GM23338 (cell line): ENCODE results near the gene DNAH8. TPM values are rescaled to one million over a fixed set of nuclear protein-coding genes. Genes with fewer than 3 reads are reported as not detected.
A peak's percentile ranks its signal among the peaks of the same experiment; 100 is the strongest.

Experiments used
- ATAC-seq: fragments of 200-7000 bp; cut with Tn5 transposase; 3 replicates; pipeline ENCODE4 v1.9.1; 2020
- DNase-seq: peaks from one replicate; pipeline ENCODE4 v3.0.0-alpha.2; 2015; ENCODE audit warnings: low spot score
- H2AFZ ChIP-seq: fragments of 200-600 bp; sonication (generic); 2 replicates; pipeline ENCODE4 v1.8.0; 2016; ENCODE audit warnings: antibody characterized with exemption, mild to moderate bottlenecking, moderate library complexity
- H3F3A ChIP-seq: fragments of 200-600 bp; sonication (generic); replicated peaks from 2 replicates; pipeline ENCODE4 v1.8.0; 2017; ENCODE audit warnings: antibody characterized with exemption, mixed run types, low read depth
- H3K27ac ChIP-seq: fragments of 200-600 bp; sonication (generic); 2 replicates; pipeline ENCODE4 v1.6.1; 2016; ENCODE audit warnings: low read depth
- H3K27me3 ChIP-seq: fragments of 200-600 bp; sonication (generic); 2 replicates; pipeline ENCODE4 v1.8.0; 2016; ENCODE audit warnings: mild to moderate bottlenecking, mixed run types, moderate library complexity; ENCODE audit not compliant: insufficient read depth
- H3K36me3 ChIP-seq: fragments of 200-600 bp; sonication (generic); 2 replicates; pipeline ENCODE4 v1.8.0; 2016; ENCODE audit warnings: mild to moderate bottlenecking; ENCODE audit not compliant: insufficient read depth
- H3K4me1 ChIP-seq: fragments of 200-600 bp; sonication (generic); 2 replicates; pipeline ENCODE4 v1.8.0; 2016; ENCODE audit warnings: mild to moderate bottlenecking, moderate library complexity; ENCODE audit not compliant: insufficient read depth
- H3K4me2 ChIP-seq: fragments of 200-600 bp; sonication (generic); 2 replicates; pipeline ENCODE4 v1.7.1; 2017; ENCODE audit warnings: mixed run types
- H3K4me3 ChIP-seq: fragments of 200-600 bp; sonication (generic); 2 replicates; pipeline ENCODE4 v1.6.1; 2016; ENCODE audit warnings: mixed run types
- H3K79me2 ChIP-seq: fragments of 200-600 bp; sonication (generic); replicated peaks from 2 replicates; pipeline ENCODE4 v1.8.0; 2017; ENCODE audit warnings: mild to moderate bottlenecking; ENCODE audit not compliant: insufficient read depth
- H3K9me2 ChIP-seq: fragments of 200-600 bp; sonication (generic); 2 replicates; pipeline ENCODE4 v1.8.0; 2017; ENCODE audit not compliant: insufficient read depth
- H4K20me1 ChIP-seq: fragments of 200-600 bp; sonication (generic); replicated peaks from 2 replicates; pipeline ENCODE4 v1.8.0; 2017; ENCODE audit warnings: mild to moderate bottlenecking; ENCODE audit not compliant: insufficient read depth
- H3K27ac Mint-ChIP-seq: 2 replicates; pipeline ENCODE4 v1.8.0; 2020; ENCODE audit warnings: inconsistent platforms, mild to moderate bottlenecking, moderate library complexity, mixed read lengths
- H3K27me3 Mint-ChIP-seq: 3 replicates; pipeline ENCODE4 v1.8.0; 2022; ENCODE audit warnings: low read depth, mild to moderate bottlenecking, moderate library complexity, mixed read lengths, inconsistent platforms; ENCODE audit not compliant: insufficient read depth, poor library complexity
- H3K36me3 Mint-ChIP-seq: 3 replicates; pipeline ENCODE4 v1.8.0; 2021; ENCODE audit warnings: low read depth, mild to moderate bottlenecking, inconsistent platforms, moderate library complexity, mixed read lengths
- H3K4me1 Mint-ChIP-seq: 3 replicates; pipeline ENCODE4 v1.8.0; 2020; ENCODE audit warnings: mild to moderate bottlenecking, inconsistent platforms, mixed read lengths
- H3K4me3 Mint-ChIP-seq: 3 replicates; pipeline ENCODE4 v1.8.0; 2021; ENCODE audit warnings: moderate library complexity, mild to moderate bottlenecking, inconsistent platforms, mixed read lengths
- H3K9me3 Mint-ChIP-seq: 3 replicates; pipeline ENCODE4 v1.8.0; 2020; ENCODE audit warnings: moderate library complexity, mild to moderate bottlenecking, inconsistent platforms, mixed read lengths
- EZH2 ChIP-seq: fragments of 200-600 bp; sonication (generic); IDR thresholded peaks from one replicate; pipeline ENCODE4 v1.8.0; 2017; ENCODE audit warnings: antibody characterized with exemption, mild to moderate bottlenecking, low read depth; ENCODE audit not compliant: unreplicated experiment
- EZH2phosphoT487 ChIP-seq: fragments of 200-600 bp; sonication (generic); IDR thresholded peaks from one replicate; pipeline ENCODE4 v1.8.1; 2018; ENCODE audit warnings: antibody characterized with exemption; ENCODE audit not compliant: unreplicated experiment
- STAT1 ChIP-seq: IDR thresholded peaks from one replicate; pipeline ENCODE4 v1.6.1; 2016; ENCODE audit warnings: antibody characterized with exemption; ENCODE audit not compliant: unreplicated experiment
- ZNF114 ChIP-seq: fragments of 250-450 bp; sonication (Bioruptor Pico); IDR thresholded peaks from 2 replicates; pipeline ENCODE4 v1.5.0; 2020; ENCODE audit warnings: mild to moderate bottlenecking, moderate library complexity
- ZNF331 ChIP-seq: fragments of 250-450 bp; sonication (Bioruptor Pico); IDR thresholded peaks from 2 replicates; pipeline ENCODE4 v1.5.0; 2020; ENCODE audit warnings: low read depth, mild to moderate bottlenecking, moderate library complexity
- polyA plus RNA-seq: library from polyadenylated mRNA; unstranded; fragments of >200 nt; fragmentation: Nextera tagmentation; extraction: Ambion mirVana; gene quantifications from 2 replicates; pipeline ENCODE4 v1.2.1, GENCODE V29; 2016
- total RNA-seq: library from RNA; depleted of rRNA; stranded (reverse); fragments of >200 nt; shearing (Covaris generic); gene quantifications from 2 replicates; pipeline ENCODE4 v1.2.3, GENCODE V29; 2014
- TF ChIP-seq, protein P1 (sequence below): fragments of 250-450 bp; sonication (Bioruptor Pico); IDR thresholded peaks from 2 replicates; pipeline ENCODE4 v1.5.0; 2020; ENCODE audit warnings: mild to moderate bottlenecking, moderate library complexity
- TF ChIP-seq, protein P2 (sequence below): IDR thresholded peaks from one replicate; pipeline ENCODE4 v1.6.1; 2018; ENCODE audit warnings: antibody characterized with exemption; ENCODE audit not compliant: unreplicated experiment
- TF ChIP-seq, protein P3 (sequence below), 2 experiments: fragments of 200-600 bp in 1 of 2; sonication (generic) in 1 of 2; conservative IDR thresholded peaks; 2 replicates each; pipeline versions ENCODE4 v1.5.1 to v1.6.1; 2016 to 2017; ENCODE audit warnings: antibody characterized with exemption in 2 of 2, low read depth in 2 of 2, mild to moderate bottlenecking in 2 of 2, moderate library complexity in 1 of 2

The DNAH8 gene
- total and polyA plus RNA-seq, 2 experiments from 2014 or later, result 0.02 TPM; not detected in 1

DNA sequence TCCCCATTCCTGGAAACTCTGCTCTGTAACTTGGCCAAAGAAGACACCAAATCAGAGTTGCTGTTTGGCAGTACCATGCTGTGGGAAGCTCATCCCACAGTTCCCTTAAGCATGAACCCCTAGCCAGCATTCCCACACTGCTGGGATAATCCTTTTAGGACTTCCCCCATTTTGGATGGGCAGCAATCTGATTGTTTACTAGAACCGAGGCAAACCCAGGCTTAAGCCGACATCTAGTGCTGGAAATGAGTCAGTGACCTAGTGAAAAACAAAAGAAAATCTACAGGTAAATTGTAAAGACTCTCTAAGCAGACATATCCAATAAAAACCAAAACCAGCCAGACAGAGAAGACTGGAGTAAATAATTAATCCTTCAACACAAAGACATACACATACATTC lies 5.2 kb downstream of the DNAH8 start:
- peaks cover 5% of the 10 kb centered on the region; the same call in 1 of the 3 replicates for H3K9me3 Mint-ChIP-seq
- peak overlapping the region; percentile 84; the same call in 1 of the 2 replicates for H2AFZ ChIP-seq

DNA sequence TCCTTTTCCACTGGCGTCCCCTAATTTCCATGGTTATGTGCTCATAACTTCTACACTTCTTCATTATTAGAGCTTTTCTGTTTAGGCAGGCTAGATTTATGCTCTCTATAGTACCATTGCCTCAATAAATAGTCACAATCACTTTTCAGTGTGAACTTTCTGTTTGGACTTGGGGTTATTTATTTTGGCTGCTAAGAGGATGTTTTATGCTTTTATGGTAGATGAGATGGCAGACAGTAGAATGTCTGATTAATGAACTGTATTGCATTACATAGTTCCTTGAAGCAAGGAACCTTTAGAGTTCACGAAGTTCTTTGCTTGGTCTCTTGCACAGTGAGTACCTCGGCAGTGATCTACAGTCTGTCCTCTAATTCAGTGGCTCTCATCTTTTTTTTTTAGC lies 6.9 kb downstream of the DNAH8 start:
- Histone ChIP-seq H2AFZ (no peak overlapping the region), H3K27ac (no peak overlapping the region), H3K4me3 (no peak overlapping the region), H4K20me1 (no peaks in the 10 kb centered on the region), H3K4me2 (no peak overlapping the region), H3K79me2 (no peaks in the 10 kb centered on the region), H3K36me3 (no peaks in the 10 kb centered on the region), H3F3A (no peaks in the 10 kb centered on the region), H3K4me1 (no peaks in the 10 kb centered on the region), H3K27me3 (no peaks in the 10 kb centered on the region; the same call in 1 of the 2 replicates), H3K9me2 (no peaks in the 10 kb centered on the region)
- Mint-ChIP-seq H3K27me3 (peaks cover 2% of the 10 kb centered on the region), H3K36me3 (peaks cover 7% of the 10 kb centered on the region; the same call in 2 of the 3 replicates), H3K27ac (no peak overlapping the region), H3K4me1 (peaks cover 5% of the 10 kb centered on the region; the same call in 2 of the 3 replicates), H3K4me3 (no peak overlapping the region), H3K9me3 (peaks cover 5% of the 10 kb centered on the region; the same call in 1 of the 3 replicates)
- no peak for DNase-seq
- no peak for ATAC-seq
- TF ChIP-seq, protein P1, sequence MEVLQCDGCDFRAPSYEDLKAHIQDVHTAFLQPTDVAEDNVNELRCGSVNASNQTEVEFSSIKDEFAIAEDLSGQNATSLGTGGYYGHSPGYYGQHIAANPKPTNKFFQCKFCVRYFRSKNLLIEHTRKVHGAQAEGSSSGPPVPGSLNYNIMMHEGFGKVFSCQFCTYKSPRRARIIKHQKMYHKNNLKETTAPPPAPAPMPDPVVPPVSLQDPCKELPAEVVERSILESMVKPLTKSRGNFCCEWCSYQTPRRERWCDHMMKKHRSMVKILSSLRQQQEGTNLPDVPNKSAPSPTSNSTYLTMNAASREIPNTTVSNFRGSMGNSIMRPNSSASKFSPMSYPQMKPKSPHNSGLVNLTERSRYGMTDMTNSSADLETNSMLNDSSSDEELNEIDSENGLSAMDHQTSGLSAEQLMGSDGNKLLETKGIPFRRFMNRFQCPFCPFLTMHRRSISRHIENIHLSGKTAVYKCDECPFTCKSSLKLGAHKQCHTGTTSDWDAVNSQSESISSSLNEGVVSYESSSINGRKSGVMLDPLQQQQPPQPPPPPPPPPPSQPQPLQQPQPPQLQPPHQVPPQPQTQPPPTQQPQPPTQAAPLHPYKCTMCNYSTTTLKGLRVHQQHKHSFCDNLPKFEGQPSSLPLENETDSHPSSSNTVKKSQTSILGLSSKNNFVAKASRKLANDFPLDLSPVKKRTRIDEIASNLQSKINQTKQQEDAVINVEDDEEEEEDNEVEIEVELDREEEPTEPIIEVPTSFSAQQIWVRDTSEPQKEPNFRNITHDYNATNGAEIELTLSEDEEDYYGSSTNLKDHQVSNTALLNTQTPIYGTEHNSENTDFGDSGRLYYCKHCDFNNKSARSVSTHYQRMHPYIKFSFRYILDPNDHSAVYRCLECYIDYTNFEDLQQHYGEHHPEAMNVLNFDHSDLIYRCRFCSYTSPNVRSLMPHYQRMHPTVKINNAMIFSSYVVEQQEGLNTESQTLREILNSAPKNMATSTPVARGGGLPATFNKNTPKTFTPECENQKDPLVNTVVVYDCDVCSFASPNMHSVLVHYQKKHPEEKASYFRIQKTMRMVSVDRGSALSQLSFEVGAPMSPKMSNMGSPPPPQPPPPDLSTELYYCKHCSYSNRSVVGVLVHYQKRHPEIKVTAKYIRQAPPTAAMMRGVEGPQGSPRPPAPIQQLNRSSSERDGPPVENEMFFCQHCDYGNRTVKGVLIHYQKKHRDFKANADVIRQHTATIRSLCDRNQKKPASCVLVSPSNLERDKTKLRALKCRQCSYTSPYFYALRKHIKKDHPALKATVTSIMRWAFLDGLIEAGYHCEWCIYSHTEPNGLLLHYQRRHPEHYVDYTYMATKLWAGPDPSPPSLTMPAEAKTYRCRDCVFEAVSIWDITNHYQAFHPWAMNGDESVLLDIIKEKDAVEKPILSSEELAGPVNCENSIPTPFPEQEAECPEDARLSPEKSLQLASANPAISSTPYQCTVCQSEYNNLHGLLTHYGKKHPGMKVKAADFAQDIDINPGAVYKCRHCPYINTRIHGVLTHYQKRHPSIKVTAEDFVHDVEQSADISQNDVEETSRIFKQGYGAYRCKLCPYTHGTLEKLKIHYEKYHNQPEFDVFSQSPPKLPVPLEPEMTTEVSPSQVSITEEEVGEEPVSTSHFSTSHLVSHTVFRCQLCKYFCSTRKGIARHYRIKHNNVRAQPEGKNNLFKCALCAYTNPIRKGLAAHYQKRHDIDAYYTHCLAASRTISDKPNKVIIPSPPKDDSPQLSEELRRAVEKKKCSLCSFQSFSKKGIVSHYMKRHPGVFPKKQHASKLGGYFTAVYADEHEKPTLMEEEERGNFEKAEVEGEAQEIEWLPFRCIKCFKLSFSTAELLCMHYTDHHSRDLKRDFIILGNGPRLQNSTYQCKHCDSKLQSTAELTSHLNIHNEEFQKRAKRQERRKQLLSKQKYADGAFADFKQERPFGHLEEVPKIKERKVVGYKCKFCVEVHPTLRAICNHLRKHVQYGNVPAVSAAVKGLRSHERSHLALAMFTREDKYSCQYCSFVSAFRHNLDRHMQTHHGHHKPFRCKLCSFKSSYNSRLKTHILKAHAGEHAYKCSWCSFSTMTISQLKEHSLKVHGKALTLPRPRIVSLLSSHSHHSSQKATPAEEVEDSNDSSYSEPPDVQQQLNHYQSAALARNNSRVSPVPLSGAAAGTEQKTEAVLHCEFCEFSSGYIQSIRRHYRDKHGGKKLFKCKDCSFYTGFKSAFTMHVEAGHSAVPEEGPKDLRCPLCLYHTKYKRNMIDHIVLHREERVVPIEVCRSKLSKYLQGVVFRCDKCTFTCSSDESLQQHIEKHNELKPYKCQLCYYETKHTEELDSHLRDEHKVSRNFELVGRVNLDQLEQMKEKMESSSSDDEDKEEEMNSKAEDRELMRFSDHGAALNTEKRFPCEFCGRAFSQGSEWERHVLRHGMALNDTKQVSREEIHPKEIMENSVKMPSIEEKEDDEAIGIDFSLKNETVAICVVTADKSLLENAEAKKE (CRISPR knock-in tag), result no peak
- TF ChIP-seq, protein P2, sequence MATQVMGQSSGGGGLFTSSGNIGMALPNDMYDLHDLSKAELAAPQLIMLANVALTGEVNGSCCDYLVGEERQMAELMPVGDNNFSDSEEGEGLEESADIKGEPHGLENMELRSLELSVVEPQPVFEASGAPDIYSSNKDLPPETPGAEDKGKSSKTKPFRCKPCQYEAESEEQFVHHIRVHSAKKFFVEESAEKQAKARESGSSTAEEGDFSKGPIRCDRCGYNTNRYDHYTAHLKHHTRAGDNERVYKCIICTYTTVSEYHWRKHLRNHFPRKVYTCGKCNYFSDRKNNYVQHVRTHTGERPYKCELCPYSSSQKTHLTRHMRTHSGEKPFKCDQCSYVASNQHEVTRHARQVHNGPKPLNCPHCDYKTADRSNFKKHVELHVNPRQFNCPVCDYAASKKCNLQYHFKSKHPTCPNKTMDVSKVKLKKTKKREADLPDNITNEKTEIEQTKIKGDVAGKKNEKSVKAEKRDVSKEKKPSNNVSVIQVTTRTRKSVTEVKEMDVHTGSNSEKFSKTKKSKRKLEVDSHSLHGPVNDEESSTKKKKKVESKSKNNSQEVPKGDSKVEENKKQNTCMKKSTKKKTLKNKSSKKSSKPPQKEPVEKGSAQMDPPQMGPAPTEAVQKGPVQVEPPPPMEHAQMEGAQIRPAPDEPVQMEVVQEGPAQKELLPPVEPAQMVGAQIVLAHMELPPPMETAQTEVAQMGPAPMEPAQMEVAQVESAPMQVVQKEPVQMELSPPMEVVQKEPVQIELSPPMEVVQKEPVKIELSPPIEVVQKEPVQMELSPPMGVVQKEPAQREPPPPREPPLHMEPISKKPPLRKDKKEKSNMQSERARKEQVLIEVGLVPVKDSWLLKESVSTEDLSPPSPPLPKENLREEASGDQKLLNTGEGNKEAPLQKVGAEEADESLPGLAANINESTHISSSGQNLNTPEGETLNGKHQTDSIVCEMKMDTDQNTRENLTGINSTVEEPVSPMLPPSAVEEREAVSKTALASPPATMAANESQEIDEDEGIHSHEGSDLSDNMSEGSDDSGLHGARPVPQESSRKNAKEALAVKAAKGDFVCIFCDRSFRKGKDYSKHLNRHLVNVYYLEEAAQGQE, result no peak
- no peak for TF ChIP-seq STAT1
- no peak for TF ChIP-seq ZNF331
- TF ChIP-seq EZH2phosphoT487, result no peak
- no peak for TF ChIP-seq EZH2
- no peak for TF ChIP-seq ZNF114 (CRISPR knock-in tag)

More for the DNA sequence above, 5.2 kb downstream of the DNAH8 start:
- Histone ChIP-seq H3F3A (no peaks in the 10 kb centered on the region), H3K9me2 (no peaks in the 10 kb centered on the region), H3K27me3 (peaks cover 16% of the 10 kb centered on the region), H3K79me2 (no peaks in the 10 kb centered on the region), H3K27ac (no peak overlapping the region), H3K36me3 (no peaks in the 10 kb centered on the region), H3K4me2 (no peak overlapping the region), H3K4me1 (no peaks in the 10 kb centered on the region; the same call in 1 of the 2 replicates), H4K20me1 (no peaks in the 10 kb centered on the region), H3K4me3 (no peak overlapping the region)
- DNase-seq (peak; percentile 74), ATAC-seq (peak; percentile 89)
- Mint-ChIP-seq H3K36me3 (peaks cover 7% of the 10 kb centered on the region; the same call in 2 of the 3 replicates), H3K27ac (no peak overlapping the region), H3K4me3 (no peak overlapping the region), H3K4me1 (peaks cover under 1% of the 10 kb centered on the region; the same call in 2 of the 3 replicates), H3K27me3 (peaks cover 12% of the 10 kb centered on the region)
- TF ChIP-seq, protein P3, sequence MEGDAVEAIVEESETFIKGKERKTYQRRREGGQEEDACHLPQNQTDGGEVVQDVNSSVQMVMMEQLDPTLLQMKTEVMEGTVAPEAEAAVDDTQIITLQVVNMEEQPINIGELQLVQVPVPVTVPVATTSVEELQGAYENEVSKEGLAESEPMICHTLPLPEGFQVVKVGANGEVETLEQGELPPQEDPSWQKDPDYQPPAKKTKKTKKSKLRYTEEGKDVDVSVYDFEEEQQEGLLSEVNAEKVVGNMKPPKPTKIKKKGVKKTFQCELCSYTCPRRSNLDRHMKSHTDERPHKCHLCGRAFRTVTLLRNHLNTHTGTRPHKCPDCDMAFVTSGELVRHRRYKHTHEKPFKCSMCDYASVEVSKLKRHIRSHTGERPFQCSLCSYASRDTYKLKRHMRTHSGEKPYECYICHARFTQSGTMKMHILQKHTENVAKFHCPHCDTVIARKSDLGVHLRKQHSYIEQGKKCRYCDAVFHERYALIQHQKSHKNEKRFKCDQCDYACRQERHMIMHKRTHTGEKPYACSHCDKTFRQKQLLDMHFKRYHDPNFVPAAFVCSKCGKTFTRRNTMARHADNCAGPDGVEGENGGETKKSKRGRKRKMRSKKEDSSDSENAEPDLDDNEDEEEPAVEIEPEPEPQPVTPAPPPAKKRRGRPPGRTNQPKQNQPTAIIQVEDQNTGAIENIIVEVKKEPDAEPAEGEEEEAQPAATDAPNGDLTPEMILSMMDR (conservative IDR thresholded peaks at IDR 0.05; ENCODE audit: low read depth in 2 of 2), result peak; percentile 62 to 73
- no peak for TF ChIP-seq EZH2
